HepG2 (cell line): ENCODE results near the gene RASAL1. TPM values are rescaled to one million over a fixed set of nuclear protein-coding genes. Genes with fewer than 3 reads are reported as not detected.

Source experiments
- ATAC-seq: fragments of 200-7000 bp; cut with Tn5 transposase; 3 replicates; pipeline ENCODE4 v1.9.1; 2020; ENCODE audit warnings: mild to moderate bottlenecking, moderate library complexity
- BruUV-seq: library from RNA; stranded (reverse); fragments of 400-500 nt; replicated peaks from 2 replicates; lab custom pipeline; 2021; lab: Mats Ljungman, UMichigan
- CTCF ChIA-PET: fragments of 300-600 bp; formaldehyde crosslinking; extraction: SDS; loops from one replicate; lab custom pipeline; 2021; ENCODE audit warnings: low total read pairs, inconsistent platforms, low intra/inter-chr PET ratio; lab: Yijun Ruan, JAX
- POLR2A ChIA-PET: fragments of 350-600 bp; sonication (Branson Sonifier 250); formaldehyde crosslinking; loops from one replicate; lab custom pipeline; 2020; ENCODE audit warnings: antibody characterized with exemption, inconsistent platforms; lab: Yijun Ruan, JAX
- DNase-seq: peaks from one replicate; pipeline ENCODE4 v3.0.0-alpha.2; 2015; ENCODE audit warnings: low spot score
- FAIRE-seq: peaks from 3 replicates; lab custom pipeline; 2011; peaks lifted over from hg19 to GRCh38; lab: Jason Lieb, UNC
- H2AFZ ChIP-seq: one replicate; pipeline ENCODE4 v1.6.1; 2011; ENCODE audit warnings: low read length, inconsistent platforms
- H3K27ac ChIP-seq: fragments of 300-600 bp; 3 replicates; pipeline ENCODE4 v1.8.0; 2011; ENCODE audit warnings: mixed run types, mild to moderate bottlenecking, mixed read lengths, low read length, inconsistent platforms; ENCODE audit not compliant: insufficient read depth; ENCODE audit errors: extremely low read length
- H3K27me3 ChIP-seq, 2 experiments: fragments of 200-600 bp in 1 of 2; 2 replicates in 1 of 2; 3 replicates in 1 of 2; pipeline versions ENCODE4 v1.6.0 to v1.8.0; 2011; ENCODE audit warnings: low read length in 2 of 2, mild to moderate bottlenecking in 2 of 2, moderate library complexity in 2 of 2, inconsistent platforms in 1 of 2; ENCODE audit not compliant: insufficient read depth in 2 of 2, control insufficient read depth in 1 of 2
- H3K36me3 ChIP-seq, 2 experiments: fragments of 200-600 bp in 1 of 2; replicated peaks in 1 of 2; 2 replicates in 1 of 2; 3 replicates in 1 of 2; pipeline versions ENCODE4 v1.5.1 to v1.8.0; 2011; ENCODE audit warnings: low read length in 2 of 2, inconsistent platforms in 1 of 2; ENCODE audit not compliant: insufficient read depth in 2 of 2, control insufficient read depth in 1 of 2
- H3K4me1 ChIP-seq: 2 replicates; pipeline ENCODE4 v1.5.1; 2012; ENCODE audit warnings: low read length, inconsistent platforms; ENCODE audit not compliant: insufficient read depth
- H3K4me2 ChIP-seq: 2 replicates; pipeline ENCODE4 v1.6.0; 2011; ENCODE audit warnings: low read depth, low read length, inconsistent platforms
- H3K4me3 ChIP-seq, 3 experiments: fragments of 200-600 bp in 1 of 3; sonication (generic), shearing (Covaris generic) in 1 of 3; replicated peaks in 1 of 3; 2 replicates each; pipeline ENCODE4 v1.5.1; 2011 to 2016; ENCODE audit warnings: low read length in 3 of 3, inconsistent platforms in 2 of 3, low read depth in 2 of 3, mild to moderate bottlenecking in 2 of 3, control low read depth in 1 of 3, mixed read lengths in 1 of 3; ENCODE audit not compliant: insufficient read depth in 1 of 3
- H3K79me2 ChIP-seq: one replicate; pipeline ENCODE4 v1.6.1; 2011; ENCODE audit warnings: low read length, inconsistent platforms; ENCODE audit not compliant: insufficient read depth
- H3K9ac ChIP-seq: 2 replicates; pipeline ENCODE4 v1.6.0; 2011; ENCODE audit warnings: mild to moderate bottlenecking, low read depth, low read length, inconsistent platforms; ENCODE audit not compliant: insufficient read depth
- H3K9me3 ChIP-seq: 2 replicates; pipeline ENCODE4 v1.5.1; 2012; ENCODE audit warnings: mild to moderate bottlenecking, low read length
- H4K20me1 ChIP-seq: 2 replicates; pipeline ENCODE4 v1.6.0; 2011; ENCODE audit warnings: inconsistent platforms, mild to moderate bottlenecking, low read length, moderate library complexity; ENCODE audit not compliant: insufficient read depth
- FIP1L1 ChIP-seq: fragments of 200-400 bp; formaldehyde crosslinking; IDR thresholded peaks from 2 replicates; pipeline ENCODE4 v1.6.1; 2018; ENCODE audit warnings: low read depth, mild to moderate bottlenecking, low read length, moderate library complexity, borderline replicate concordance; ENCODE audit not compliant: insufficient read depth
- FOXP1 ChIP-seq, 2 experiments: fragments of 450-650 bp in 1 of 2; IDR thresholded peaks; 2 replicates each; pipeline ENCODE4 v1.6.1; 2017 to 2018; ENCODE audit warnings: antibody characterized with exemption in 1 of 2
- MIXL1 ChIP-seq: IDR thresholded peaks from 2 replicates; pipeline ENCODE4 v1.6.1; 2016
- NFKB2 ChIP-seq: sonication (generic); formaldehyde crosslinking; IDR thresholded peaks from 2 replicates; pipeline ENCODE4 v1.4.0; 2020; ENCODE audit warnings: missing genetic modification reagents, borderline replicate concordance
- PHF8 ChIP-seq: sonication (generic); formaldehyde crosslinking; IDR thresholded peaks from 2 replicates; pipeline ENCODE4 v1.5.0; 2020; ENCODE audit warnings: missing genetic modification reagents
- REPIN1 ChIP-seq: sonication (generic); formaldehyde crosslinking; IDR thresholded peaks from 2 replicates; pipeline ENCODE4 v1.8.0; 2022; ENCODE audit warnings: missing genetic modification reagents, low read depth, mild to moderate bottlenecking, borderline replicate concordance
- TAF15 ChIP-seq: fragments of 200-400 bp; formaldehyde crosslinking; IDR thresholded peaks from one replicate; pipeline ENCODE4 v1.6.1; 2018; ENCODE audit warnings: mild to moderate bottlenecking, low read depth, low read length; ENCODE audit not compliant: poor library complexity, severe bottlenecking
- ZFP90 ChIP-seq: sonication (generic); formaldehyde crosslinking; IDR thresholded peaks from 2 replicates; pipeline ENCODE4 v1.8.0; 2022; ENCODE audit warnings: missing genetic modification reagents, mild to moderate bottlenecking, inconsistent platforms, borderline replicate concordance
- ZNF335 ChIP-seq: sonication (generic); formaldehyde crosslinking; IDR thresholded peaks from 2 replicates; pipeline ENCODE4 v1.4.0; 2020; ENCODE audit warnings: missing genetic modification reagents
- ZNF768 ChIP-seq: sonication (generic); formaldehyde crosslinking; IDR thresholded peaks from 2 replicates; pipeline ENCODE4 v1.4.0; 2020; ENCODE audit warnings: missing genetic modification reagents
- ZSCAN31 ChIP-seq: sonication (generic); formaldehyde crosslinking; IDR thresholded peaks from 2 replicates; pipeline ENCODE4 v1.5.0; 2020; ENCODE audit warnings: low read depth, mild to moderate bottlenecking, missing genetic modification reagents
- WGBS: methylation state at CpG from one replicate; pipeline ENCODE4 v1.1.6; 2017; ENCODE audit warnings: low lambda C conversion rate; 5-methylcytosine and 5-hydroxymethylcytosine counted together
- in situ Hi-C: cut with HindIII; loops from 2 replicates; pipeline ENCODE4 v1.10.0; 2017; ENCODE audit warnings: low pct_unique_long_range_greater_than_20kb; ENCODE audit not compliant: extremely low pct_ligation_motif_present
- intact Hi-C: fragments of 100-400 bp; cut with micrococcal nuclease; formaldehyde crosslinking; loops from one replicate; pipeline ENCODE4 v1.10.0; 2022; ENCODE audit not compliant: unreplicated experiment
- polyA plus RNA-seq, 8 experiments: library from polyadenylated mRNA; depleted of rRNA in 3 of 8; stranded (reverse) in 7 of 8; unstranded in 1 of 8; fragments of >200 nt; fragmentation: Illumina TruSeq in 4 of 8; extraction: Trizol in 4 of 8; gene quantifications; 2 replicates each; pipeline versions ENCODE4 v1.2.1 to v1.2.3, GENCODE V29; 2011 to 2016; ENCODE audit warnings: low read depth in 4 of 8, missing spikeins in 1 of 8, mixed read lengths in 1 of 8; ENCODE audit not compliant: insufficient read depth in 1 of 8
- total RNA-seq, 5 experiments: library from RNA; depleted of rRNA; stranded (reverse); fragments of >200 nt; fragmentation: Illumina TruSeq; extraction: Trizol; gene quantifications; 2 replicates each; pipeline ENCODE4 v1.2.3, GENCODE V29; 2016; ENCODE audit warnings: low read depth in 1 of 5
- TF ChIP-seq, protein P1 (sequence below): sonication (generic); formaldehyde crosslinking; IDR thresholded peaks from 2 replicates; pipeline ENCODE4 v1.5.1; 2020; ENCODE audit warnings: mild to moderate bottlenecking, missing genetic modification reagents, moderate library complexity

RASAL1 gene
- total and polyA plus RNA-seq, 2 of the 13 experiments (the other 11 are each of a cell fraction or from before 2014, with no cell fraction given): not detected

DNA sequence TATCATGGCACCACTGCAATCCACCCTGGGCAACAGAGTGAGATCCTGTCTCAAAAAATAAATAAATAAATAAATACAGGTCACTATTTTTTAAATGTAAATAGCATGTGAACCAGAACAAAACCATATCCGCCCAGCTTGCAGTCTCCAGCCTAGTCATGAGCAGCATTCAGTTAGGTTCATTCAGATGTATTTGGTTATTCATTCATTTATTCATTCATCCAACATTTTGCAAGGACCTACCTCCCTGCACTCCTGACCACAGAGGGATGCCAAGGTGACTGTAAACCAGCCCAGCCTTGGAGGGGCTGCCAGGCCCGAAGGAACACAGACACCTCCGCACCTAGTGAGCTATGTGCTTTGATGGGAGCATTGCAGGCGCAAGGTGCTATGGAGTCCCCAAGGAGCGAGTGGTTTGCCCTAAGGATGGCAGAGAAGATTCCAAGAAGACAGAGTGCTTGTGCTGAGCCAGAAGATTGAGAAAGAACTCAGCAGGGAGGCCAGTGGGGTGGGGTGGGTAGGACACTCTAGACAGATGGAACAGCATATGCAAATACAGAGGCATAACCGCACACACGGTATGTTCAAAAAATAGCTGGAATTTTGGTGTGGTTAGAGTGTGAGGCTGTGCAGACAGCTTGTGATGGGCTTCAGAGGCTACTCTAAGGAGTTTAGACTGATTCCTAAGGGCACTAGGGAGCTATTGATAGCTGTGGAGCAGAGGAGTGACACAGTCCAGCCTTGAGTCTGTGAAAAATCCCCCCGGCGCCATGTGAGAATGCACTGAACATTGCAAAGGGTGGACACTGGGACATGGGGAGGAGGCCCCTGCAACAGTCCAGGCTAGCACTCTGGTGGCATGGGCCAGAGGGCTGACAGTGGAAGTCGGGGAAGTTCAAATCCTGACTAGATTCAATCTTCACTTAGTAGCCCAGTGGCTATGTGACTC is 67.3 kb downstream of the RASAL1 start (continued):
- TF ChIP-seq PHF8 (CRISPR knock-in tag): no peak
- TF ChIP-seq ZSCAN31 (CRISPR knock-in tag): no peak
- TF ChIP-seq, protein P1, sequence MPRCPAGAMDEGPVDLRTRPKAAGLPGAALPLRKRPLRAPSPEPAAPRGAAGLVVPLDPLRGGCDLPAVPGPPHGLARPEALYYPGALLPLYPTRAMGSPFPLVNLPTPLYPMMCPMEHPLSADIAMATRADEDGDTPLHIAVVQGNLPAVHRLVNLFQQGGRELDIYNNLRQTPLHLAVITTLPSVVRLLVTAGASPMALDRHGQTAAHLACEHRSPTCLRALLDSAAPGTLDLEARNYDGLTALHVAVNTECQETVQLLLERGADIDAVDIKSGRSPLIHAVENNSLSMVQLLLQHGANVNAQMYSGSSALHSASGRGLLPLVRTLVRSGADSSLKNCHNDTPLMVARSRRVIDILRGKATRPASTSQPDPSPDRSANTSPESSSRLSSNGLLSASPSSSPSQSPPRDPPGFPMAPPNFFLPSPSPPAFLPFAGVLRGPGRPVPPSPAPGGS (CRISPR knock-in tag): no peak
- no peak for TF ChIP-seq TAF15
- no peak for TF ChIP-seq REPIN1 (CRISPR knock-in tag)
- TF ChIP-seq ZFP90 (CRISPR knock-in tag): no peak
- TF ChIP-seq FOXP1 (IDR thresholded peaks at IDR 0.05): no peak
- no peak for TF ChIP-seq FOXP1 (CRISPR knock-in tag; IDR thresholded peaks at IDR 0.05)
- no peak for TF ChIP-seq FIP1L1

- WGBS: 16% methylated on average over 7 of the region's 13 CpGs
- Histone ChIP-seq H3K9me3 (no peaks in the 10 kb centered on the region), H3K27me3 (peaks cover 7 to 19% of the 10 kb centered on the region in 2 experiments; a peak in 3 of 5 replicates), H3K4me3 (no peak overlapping the region), H4K20me1 (no peaks in the 10 kb centered on the region), H3K9ac (no peak overlapping the region), H3K4me1 (peaks cover 24% of the 10 kb centered on the region), H2AFZ (no peak overlapping the region), H3K4me2 (no peak overlapping the region), H3K79me2 (no peaks in the 10 kb centered on the region), H3K27ac (no peak overlapping the region), H3K36me3 (no peaks in the 10 kb centered on the region)
- no peak for ATAC-seq
- intact Hi-C loops: no loop called here
- no TSS peak for BruUV-seq
- in situ Hi-C loops: no loop called here
- DNase-seq: no peak
- POLR2A ChIA-PET: no interaction called here
- CTCF ChIA-PET: no interaction called here
- TF ChIP-seq ZNF768 (CRISPR knock-in tag): no peak
- TF ChIP-seq ZNF335 (CRISPR knock-in tag): no peak
- TF ChIP-seq NFKB2: no peak
- no peak for TF ChIP-seq MIXL1 (CRISPR knock-in tag)
- FAIRE-seq: no peak
Observed at GRCh38 chr12:113066813-113067400, 68.7 kb downstream of the RASAL1 start.
